VCaP (cell line): ENCODE data around the gene MEF2D.

ENCODE experiments used
- H3K27ac ChIP-seq: fragments of 450-650 bp; 2 replicates; pipeline ENCODE4 v1.5.1; 2017
- TF ChIP-seq, protein P1 (sequence below): fragments of 450-650 bp; conservative IDR thresholded peaks from 2 replicates; pipeline ENCODE4 v1.5.1; 2017; ENCODE audit warnings: mild to moderate bottlenecking, moderate library complexity

The MEF2D gene

GRCh38 chr1:156437037-156437867, 63.3 kb downstream of the MEF2D start:
- no peak overlapping the region for H3K27ac ChIP-seq
- TF ChIP-seq, protein P1, sequence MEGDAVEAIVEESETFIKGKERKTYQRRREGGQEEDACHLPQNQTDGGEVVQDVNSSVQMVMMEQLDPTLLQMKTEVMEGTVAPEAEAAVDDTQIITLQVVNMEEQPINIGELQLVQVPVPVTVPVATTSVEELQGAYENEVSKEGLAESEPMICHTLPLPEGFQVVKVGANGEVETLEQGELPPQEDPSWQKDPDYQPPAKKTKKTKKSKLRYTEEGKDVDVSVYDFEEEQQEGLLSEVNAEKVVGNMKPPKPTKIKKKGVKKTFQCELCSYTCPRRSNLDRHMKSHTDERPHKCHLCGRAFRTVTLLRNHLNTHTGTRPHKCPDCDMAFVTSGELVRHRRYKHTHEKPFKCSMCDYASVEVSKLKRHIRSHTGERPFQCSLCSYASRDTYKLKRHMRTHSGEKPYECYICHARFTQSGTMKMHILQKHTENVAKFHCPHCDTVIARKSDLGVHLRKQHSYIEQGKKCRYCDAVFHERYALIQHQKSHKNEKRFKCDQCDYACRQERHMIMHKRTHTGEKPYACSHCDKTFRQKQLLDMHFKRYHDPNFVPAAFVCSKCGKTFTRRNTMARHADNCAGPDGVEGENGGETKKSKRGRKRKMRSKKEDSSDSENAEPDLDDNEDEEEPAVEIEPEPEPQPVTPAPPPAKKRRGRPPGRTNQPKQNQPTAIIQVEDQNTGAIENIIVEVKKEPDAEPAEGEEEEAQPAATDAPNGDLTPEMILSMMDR = no peak

DNA sequence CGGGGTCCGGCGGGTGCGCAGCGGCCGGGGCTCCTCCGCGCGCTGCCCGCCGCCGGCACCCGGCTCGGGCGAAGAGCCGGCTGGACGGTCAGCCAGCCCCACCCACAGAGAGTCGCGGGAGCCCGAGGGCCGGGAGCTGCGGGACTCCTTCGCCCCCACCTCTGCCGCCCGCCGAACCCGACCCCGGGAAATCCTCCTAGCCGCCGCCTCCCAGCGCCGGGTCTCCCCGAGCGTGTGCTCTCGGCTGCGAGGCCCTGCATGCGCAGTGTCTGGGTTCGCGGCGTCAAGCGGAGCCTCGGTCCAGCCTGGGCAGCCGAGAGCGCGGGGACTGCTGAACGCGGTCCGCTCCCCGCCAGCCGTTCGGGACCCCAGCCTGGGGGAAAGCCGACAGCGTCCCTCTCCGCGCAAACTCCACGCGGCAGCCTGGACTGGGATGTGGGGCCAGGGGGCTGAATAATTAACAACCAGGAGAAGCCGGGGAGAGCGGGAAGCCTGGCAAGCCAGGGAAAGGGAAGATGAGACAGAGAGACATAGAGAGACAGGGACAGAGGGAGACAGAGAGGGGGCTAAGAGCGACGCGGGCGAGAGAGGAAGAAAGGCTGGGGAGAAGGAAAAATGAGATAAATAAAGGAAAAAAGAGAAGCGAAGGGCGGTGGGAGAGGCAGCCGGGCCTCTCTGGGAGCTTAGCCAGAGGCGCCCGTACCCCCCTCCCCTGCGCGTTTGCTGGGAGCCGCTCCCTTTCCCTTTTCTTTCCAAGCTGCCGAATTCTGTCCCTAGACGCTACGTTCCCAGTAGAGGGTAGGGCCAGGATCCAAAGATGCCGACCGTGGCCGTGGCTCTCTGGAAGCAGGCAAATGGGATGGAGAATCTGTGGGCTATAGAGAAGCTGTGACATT, 64.2 kb downstream of the MEF2D start:
- TF ChIP-seq, protein P1 = no peak
- H3K27ac ChIP-seq = no peak overlapping the region

DNA sequence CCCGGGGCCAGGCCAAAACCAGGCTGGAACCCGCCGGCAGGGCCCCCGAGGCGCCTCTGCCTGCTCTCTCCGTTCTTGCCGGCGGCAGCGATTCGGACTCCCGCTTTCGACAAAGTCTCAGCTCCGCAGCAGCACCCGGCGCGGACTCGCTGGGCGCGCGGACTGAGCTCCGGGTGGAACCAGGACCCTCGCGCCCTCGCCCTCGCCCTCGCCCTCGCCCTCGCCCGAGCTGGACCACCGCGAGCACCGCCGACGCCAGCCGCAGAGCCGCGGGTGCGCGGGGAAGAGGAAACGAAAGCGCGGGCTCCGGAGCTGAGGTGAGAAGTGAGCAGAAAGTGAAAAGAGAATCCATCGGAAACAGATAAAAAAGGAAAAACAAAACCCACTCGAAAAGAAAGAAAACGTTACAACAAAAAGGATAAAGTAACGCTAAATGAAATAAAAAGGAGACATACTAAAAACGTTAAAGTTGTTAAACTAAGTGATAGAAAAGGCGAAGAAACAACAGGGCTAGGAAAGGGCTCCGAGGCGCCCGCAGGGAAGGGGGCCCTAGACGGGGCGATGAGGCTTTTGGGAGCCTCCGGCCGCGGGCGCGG, 64.9 kb downstream of the MEF2D start:
- TF ChIP-seq, protein P1 = no peak
- H3K27ac ChIP-seq = no peak overlapping the region

- TF ChIP-seq, protein P1 = no peak
- no peak overlapping the region for H3K27ac ChIP-seq
Measured at GRCh38 chr1:156434989-156435544, 65.5 kb downstream of the MEF2D start.

- H3K27ac ChIP-seq = no peak overlapping the region
- TF ChIP-seq, protein P1 = no peak
Measured at GRCh38 chr1:156433602-156434001, 67.0 kb downstream of the MEF2D start.

- no peak overlapping the region for H3K27ac ChIP-seq
- TF ChIP-seq, protein P1 = no peak
Measured at GRCh38 chr1:156433032-156433431, 67.5 kb downstream of the MEF2D start.

GRCh38 chr1:156432669-156433018, 67.9 kb downstream of the MEF2D start:
- TF ChIP-seq, protein P1 = no peak
- no peak overlapping the region for H3K27ac ChIP-seq
